GM12878 (cell line): ENCODE results near the gene RNF126. TPM values are rescaled to one million over a fixed set of nuclear protein-coding genes. Genes with fewer than 3 reads are reported as not detected.

ENCODE experiments used
- ATAC-seq: fragments of 200-7000 bp; cut with Tn5 transposase; 3 replicates; pipeline ENCODE4 v1.9.1; 2020; ENCODE audit warnings: mild to moderate bottlenecking, moderate library complexity
- BruUV-seq: library from RNA; stranded (reverse); fragments of 400-500 nt; replicated peaks from 2 replicates; lab custom pipeline; 2021; lab: Mats Ljungman, UMichigan
- CTCF ChIA-PET: fragments of 300-600 bp; sonication (Branson Sonifier 250); formaldehyde crosslinking; extraction: SDS; loops from one replicate; lab custom pipeline; 2021; ENCODE audit warnings: inconsistent platforms; lab: Yijun Ruan, JAX
- POLR2A ChIA-PET: fragments of 350-600 bp; formaldehyde crosslinking; extraction: SDS; loops from one replicate; lab custom pipeline; 2021; ENCODE audit warnings: inconsistent platforms; lab: Charles Lee
- RAD21 ChIA-PET: fragments of 300-600 bp; sonication (Branson Sonifier 250); formaldehyde crosslinking; loops from one replicate; lab custom pipeline; 2023; ENCODE audit warnings: antibody characterized with exemption; ENCODE audit not compliant: unreplicated experiment; lab: Charles Lee
- SMC1A ChIA-PET: fragments of 300-600 bp; sonication (Branson Sonifier 250); formaldehyde crosslinking; loops from one replicate; lab custom pipeline; 2023; ENCODE audit not compliant: unreplicated experiment, uncharacterized antibody; lab: Charles Lee
- DNase-seq: peaks from one replicate; pipeline ENCODE4 v3.0.0-alpha.2; 2011; ENCODE audit warnings: low read depth, low spot score
- FAIRE-seq: peaks from 3 replicates; lab custom pipeline; 2011; peaks lifted over from hg19 to GRCh38; lab: Jason Lieb, UNC
- H2AFZ ChIP-seq: 2 replicates; pipeline ENCODE4 v1.6.0; 2011; ENCODE audit warnings: low read depth, low read length, control low read depth; ENCODE audit not compliant: control insufficient read depth
- H3K27ac ChIP-seq: 2 replicates; pipeline ENCODE4 v1.5.1; 2011; ENCODE audit warnings: control low read depth; ENCODE audit not compliant: control insufficient read depth, insufficient read depth
- H3K27me3 ChIP-seq, 2 experiments: replicated peaks in 1 of 2; 2 replicates each; pipeline versions ENCODE4 v1.6.0 to v1.6.1; 2011; ENCODE audit warnings: low read length in 1 of 2; ENCODE audit not compliant: control insufficient read depth in 2 of 2, insufficient read depth in 2 of 2
- H3K36me3 ChIP-seq, 2 experiments: 2 replicates each; pipeline ENCODE4 v1.5.1; 2011; ENCODE audit warnings: low read length in 1 of 2; ENCODE audit not compliant: control insufficient read depth in 2 of 2, insufficient read depth in 2 of 2
- H3K4me1 ChIP-seq: 2 replicates; pipeline ENCODE4 v1.6.1; 2011; ENCODE audit warnings: mild to moderate bottlenecking, low read length, moderate library complexity, mixed read lengths; ENCODE audit not compliant: control insufficient read depth, insufficient read depth
- H3K4me2 ChIP-seq: 2 replicates; pipeline ENCODE4 v1.6.0; 2011; ENCODE audit warnings: control low read depth; ENCODE audit not compliant: control insufficient read depth, insufficient read depth
- H3K4me3 ChIP-seq: fragments of 200-600 bp; sonication (generic); 2 replicates; pipeline ENCODE4 v1.5.1; 2016
- H3K79me2 ChIP-seq: 2 replicates; pipeline ENCODE4 v1.6.0; 2011; ENCODE audit warnings: low read length; ENCODE audit not compliant: control insufficient read depth, insufficient read depth
- H3K9ac ChIP-seq: 2 replicates; pipeline ENCODE4 v1.8.0; 2011; ENCODE audit warnings: low read length, control low read depth, mixed read lengths; ENCODE audit not compliant: control insufficient read depth, insufficient read depth
- H3K9me3 ChIP-seq: replicated peaks from 3 replicates; pipeline ENCODE4 v1.5.1; 2011; ENCODE audit warnings: mild to moderate bottlenecking, low read length; ENCODE audit not compliant: control insufficient read depth, insufficient read depth
- H4K20me1 ChIP-seq: 2 replicates; pipeline ENCODE4 v1.6.0; 2011; ENCODE audit not compliant: control insufficient read depth, insufficient read depth
- CHD4 ChIP-seq: fragments of 200-600 bp; sonication (generic); IDR thresholded peaks from 2 replicates; pipeline ENCODE4 v1.6.1; 2016; ENCODE audit warnings: mild to moderate bottlenecking
- JUNB ChIP-seq: IDR thresholded peaks from 2 replicates; pipeline ENCODE4 v1.6.1; 2016; ENCODE audit warnings: antibody characterized with exemption, mild to moderate bottlenecking
- POU2F2 ChIP-seq: IDR thresholded peaks from 3 replicates; pipeline ENCODE4 v1.6.1; 2011; ENCODE audit warnings: low read depth, mild to moderate bottlenecking, low read length, borderline replicate concordance
- SPI1 ChIP-seq: IDR thresholded peaks from 2 replicates; pipeline ENCODE4 v1.6.1; 2011; ENCODE audit warnings: low read depth, mild to moderate bottlenecking, low read length, moderate library complexity, borderline replicate concordance; ENCODE audit not compliant: insufficient read depth
- WGBS: methylation state at CpG from one replicate; pipeline ENCODE4 v1.1.6; 2016; ENCODE audit warnings: low lambda C conversion rate; ENCODE audit not compliant: insufficient replicate concordance, insufficient coverage; ENCODE audit errors: missing lambda C conversion rate; 5-methylcytosine and 5-hydroxymethylcytosine counted together
- in situ Hi-C: fragments of 300-500 bp; cut with MboI; formaldehyde crosslinking; loops from 9 replicates; pipeline ENCODE4 v1.14.3; 2018; ENCODE audit warnings: mixed read lengths
- intact Hi-C: fragments of 100-400 bp; cut with micrococcal nuclease; formaldehyde crosslinking; loops from one replicate; pipeline ENCODE4 v1.14.2; 2022; ENCODE audit not compliant: unreplicated experiment
- polyA plus RNA-seq, 11 experiments: library from polyadenylated mRNA; depleted of rRNA in 4 of 11; unstranded in 6 of 11; stranded (reverse) in 5 of 11; fragments of >200 nt; fragmentation: Nextera tagmentation in 4 of 11; fragmentation: Illumina TruSeq in 1 of 11; extraction: Ambion mirVana in 4 of 11; extraction: Trizol in 1 of 11; gene quantifications; 1 replicate in 1 of 11; 2 replicates in 10 of 11; pipeline versions ENCODE4 v1.2.1 to v1.2.3, GENCODE V29; 2011 to 2016; ENCODE audit warnings: inconsistent platforms in 2 of 11, missing spikeins in 2 of 11, low read depth in 1 of 11
- total RNA-seq, 4 experiments: library from RNA; depleted of rRNA in 3 of 4; stranded (reverse); fragments of >200 nt in 3 of 4; fragmentation: Illumina TruSeq in 1 of 4; extraction: Trizol in 1 of 4; gene quantifications; 2 replicates each; pipeline versions ENCODE4 v1.2.1 to v1.2.3, GENCODE V29; 2013 to 2021
- TF ChIP-seq, protein P1 (sequence below): fragments of 150-350 bp; IDR thresholded peaks from 2 replicates; pipeline ENCODE4 v1.6.1; 2016; ENCODE audit warnings: low read depth, low read length
- TF ChIP-seq, protein P2 (sequence below): IDR thresholded peaks from 2 replicates; pipeline ENCODE4 v1.6.1; 2011; ENCODE audit warnings: borderline replicate concordance, low read depth, mild to moderate bottlenecking, moderate library complexity, low read length; ENCODE audit not compliant: insufficient read depth, poor library complexity, severe bottlenecking

The RNF126 gene
- total and polyA plus RNA-seq, 10 of the 15 experiments (the other 5 are each of a cell fraction or from before 2014, with no cell fraction given): 0.45 to 100 (median 50.6) TPM

DNA sequence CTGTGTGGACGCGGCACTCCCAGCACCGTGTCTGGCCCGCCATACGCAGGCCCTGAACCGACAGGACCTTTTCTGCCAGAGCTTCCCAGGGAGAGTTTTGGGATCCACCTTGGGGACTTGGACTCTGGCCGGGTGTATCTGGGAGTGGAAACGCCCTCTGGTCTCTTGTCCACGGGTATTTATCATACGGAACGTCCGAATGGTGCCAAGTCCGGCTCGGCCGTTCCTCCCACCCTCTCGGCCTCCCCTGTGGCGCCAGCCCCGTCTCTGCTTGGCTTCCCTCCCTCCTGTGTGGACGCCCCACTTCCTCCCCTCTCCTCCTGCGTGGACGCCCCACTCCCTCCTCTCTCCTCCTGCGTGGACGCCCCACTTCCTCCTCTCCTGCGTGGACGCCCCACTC, 61.2 kb downstream of the RNF126 start:
- Histone ChIP-seq H3K9me3 (no peaks in the 10 kb centered on the region; the same call in 2 of the 3 replicates), H3K36me3 (no peaks in the 10 kb centered on the region), H3K27ac (no peak overlapping the region), H3K27me3 (no peaks in the 10 kb centered on the region; a peak in 1 of 4 replicates), H2AFZ (no peak overlapping the region), H4K20me1 (no peaks in the 10 kb centered on the region), H3K4me3 (no peak overlapping the region), H3K79me2 (no peaks in the 10 kb centered on the region), H3K4me1 (no peaks in the 10 kb centered on the region), H3K9ac (no peak overlapping the region), H3K4me2 (no peak overlapping the region)
- WGBS: 72% methylated on average over 15 of the region's 25 CpGs
- BruUV-seq: no TSS peak
- SMC1A ChIA-PET: no interaction called here
- in situ Hi-C loops (no loop called here), intact Hi-C loops (no loop called here)
- FAIRE-seq: no peak
- CTCF ChIA-PET: no interaction called here
- no peak for ATAC-seq
- RAD21 ChIA-PET: no interaction called here
- POLR2A ChIA-PET: no interaction called here
- DNase-seq: no peak
- TF ChIP-seq POU2F2 (no peak), JUNB (no peak), SPI1 (no peak), CHD4 (no peak)
- TF ChIP-seq, protein P1, sequence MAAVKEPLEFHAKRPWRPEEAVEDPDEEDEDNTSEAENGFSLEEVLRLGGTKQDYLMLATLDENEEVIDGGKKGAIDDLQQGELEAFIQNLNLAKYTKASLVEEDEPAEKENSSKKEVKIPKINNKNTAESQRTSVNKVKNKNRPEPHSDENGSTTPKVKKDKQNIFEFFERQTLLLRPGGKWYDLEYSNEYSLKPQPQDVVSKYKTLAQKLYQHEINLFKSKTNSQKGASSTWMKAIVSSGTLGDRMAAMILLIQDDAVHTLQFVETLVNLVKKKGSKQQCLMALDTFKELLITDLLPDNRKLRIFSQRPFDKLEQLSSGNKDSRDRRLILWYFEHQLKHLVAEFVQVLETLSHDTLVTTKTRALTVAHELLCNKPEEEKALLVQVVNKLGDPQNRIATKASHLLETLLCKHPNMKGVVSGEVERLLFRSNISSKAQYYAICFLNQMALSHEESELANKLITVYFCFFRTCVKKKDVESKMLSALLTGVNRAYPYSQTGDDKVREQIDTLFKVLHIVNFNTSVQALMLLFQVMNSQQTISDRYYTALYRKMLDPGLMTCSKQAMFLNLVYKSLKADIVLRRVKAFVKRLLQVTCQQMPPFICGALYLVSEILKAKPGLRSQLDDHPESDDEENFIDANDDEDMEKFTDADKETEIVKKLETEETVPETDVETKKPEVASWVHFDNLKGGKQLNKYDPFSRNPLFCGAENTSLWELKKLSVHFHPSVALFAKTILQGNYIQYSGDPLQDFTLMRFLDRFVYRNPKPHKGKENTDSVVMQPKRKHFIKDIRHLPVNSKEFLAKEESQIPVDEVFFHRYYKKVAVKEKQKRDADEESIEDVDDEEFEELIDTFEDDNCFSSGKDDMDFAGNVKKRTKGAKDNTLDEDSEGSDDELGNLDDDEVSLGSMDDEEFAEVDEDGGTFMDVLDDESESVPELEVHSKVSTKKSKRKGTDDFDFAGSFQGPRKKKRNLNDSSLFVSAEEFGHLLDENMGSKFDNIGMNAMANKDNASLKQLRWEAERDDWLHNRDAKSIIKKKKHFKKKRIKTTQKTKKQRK: no peak
- TF ChIP-seq, protein P2, sequence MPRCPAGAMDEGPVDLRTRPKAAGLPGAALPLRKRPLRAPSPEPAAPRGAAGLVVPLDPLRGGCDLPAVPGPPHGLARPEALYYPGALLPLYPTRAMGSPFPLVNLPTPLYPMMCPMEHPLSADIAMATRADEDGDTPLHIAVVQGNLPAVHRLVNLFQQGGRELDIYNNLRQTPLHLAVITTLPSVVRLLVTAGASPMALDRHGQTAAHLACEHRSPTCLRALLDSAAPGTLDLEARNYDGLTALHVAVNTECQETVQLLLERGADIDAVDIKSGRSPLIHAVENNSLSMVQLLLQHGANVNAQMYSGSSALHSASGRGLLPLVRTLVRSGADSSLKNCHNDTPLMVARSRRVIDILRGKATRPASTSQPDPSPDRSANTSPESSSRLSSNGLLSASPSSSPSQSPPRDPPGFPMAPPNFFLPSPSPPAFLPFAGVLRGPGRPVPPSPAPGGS: no peak
- TF ChIP-seq, all 136 proteins: peak for 0
